Measurements from ENCODE around the gene CUL9.

Gene CUL9

DNA sequence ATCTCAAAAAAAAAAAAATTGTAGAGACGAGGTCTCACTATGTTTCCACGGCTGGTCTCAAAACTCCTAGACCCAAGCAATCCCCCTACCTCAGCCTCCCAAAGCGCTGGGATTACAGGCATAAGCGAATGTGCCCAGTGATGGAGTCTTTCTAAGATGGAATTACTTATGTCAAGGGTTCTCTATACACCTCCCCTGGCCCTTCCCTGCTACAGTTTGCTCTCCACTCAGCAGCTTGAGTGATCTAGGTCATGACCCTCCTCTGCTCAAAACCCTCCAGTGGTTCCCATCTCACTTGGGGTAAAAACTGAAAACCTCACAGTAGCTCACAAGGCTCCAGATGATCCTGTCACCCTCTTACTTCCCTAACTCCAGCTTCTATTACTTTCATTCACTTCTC is 49.1 kb downstream of the CUL9 start:
- DNase-seq = no peak

DNA sequence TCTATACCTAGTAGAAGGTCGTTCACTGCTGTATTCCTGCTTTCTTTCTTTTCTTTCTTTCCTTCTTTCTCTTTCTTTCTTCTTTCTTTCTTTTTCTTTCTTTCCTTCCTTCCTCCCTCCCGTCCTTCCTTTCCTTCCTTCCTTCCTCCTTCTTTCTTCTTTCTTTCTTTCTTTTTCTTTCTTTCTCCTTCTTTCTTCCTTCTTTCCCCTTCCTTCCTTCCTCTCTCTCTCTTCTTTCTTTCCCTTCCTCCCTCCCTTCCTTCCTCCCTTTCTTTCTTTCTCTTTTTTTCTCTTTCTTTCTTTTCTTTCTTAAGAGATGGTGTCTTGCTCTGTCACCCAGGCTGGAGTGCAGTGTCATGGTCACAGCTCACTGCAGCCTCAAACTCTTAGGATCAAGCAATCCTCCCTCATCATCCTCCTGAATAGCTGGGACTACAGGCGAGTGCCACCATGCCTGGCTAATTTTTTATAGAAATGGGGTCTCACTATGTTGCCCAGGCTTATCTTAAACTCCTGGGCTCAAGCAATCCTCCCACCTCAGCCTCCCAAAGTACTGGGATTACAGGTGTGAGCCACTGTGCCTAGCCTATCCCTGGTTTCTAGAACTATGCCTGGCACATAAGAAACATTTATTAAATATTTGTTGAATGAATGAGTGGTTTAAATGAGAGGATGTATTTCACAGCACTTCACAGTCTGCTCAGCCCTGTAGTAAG is 49.9 kb downstream of the CUL9 start:
- DNase-seq = no peak

DNA sequence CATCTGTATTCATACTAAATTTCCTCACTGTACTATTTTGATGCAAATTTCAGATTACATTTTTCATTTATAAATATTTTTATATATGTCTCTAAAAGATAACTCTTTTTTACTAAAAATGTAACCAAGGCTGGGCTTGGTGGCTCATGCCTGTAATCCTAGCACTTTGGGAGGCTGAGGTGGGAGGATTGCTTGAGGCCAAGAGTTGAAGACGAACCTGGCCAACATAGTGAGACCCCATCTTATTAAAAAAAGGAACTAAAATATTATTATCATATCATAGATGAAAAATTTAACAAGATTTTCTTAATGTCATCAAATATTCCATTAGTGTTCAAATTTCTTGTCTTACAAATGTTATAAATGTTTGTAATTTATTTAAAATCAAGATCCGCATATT is 53.8 kb downstream of the CUL9 start:
- no peak for DNase-seq

DNA sequence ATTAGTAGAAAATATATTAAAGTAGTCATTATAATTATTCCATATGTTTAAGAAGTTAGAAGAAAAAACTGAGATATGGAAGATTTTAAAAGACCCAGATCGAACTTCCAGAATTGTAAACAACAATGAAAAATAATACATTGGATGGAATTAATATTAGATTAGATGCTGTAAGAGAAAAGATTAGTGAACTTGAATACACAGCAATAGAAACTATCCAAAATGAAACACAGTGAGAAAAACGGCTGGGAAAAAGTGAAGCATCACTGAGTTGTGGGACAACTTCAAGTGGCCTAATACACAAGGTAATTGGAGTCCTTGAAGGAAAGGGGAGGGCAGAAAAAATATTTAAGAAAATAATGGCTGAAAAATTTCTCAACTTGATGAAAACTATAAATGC is 57.1 kb downstream of the CUL9 start:
- no peak for DNase-seq

DNA sequence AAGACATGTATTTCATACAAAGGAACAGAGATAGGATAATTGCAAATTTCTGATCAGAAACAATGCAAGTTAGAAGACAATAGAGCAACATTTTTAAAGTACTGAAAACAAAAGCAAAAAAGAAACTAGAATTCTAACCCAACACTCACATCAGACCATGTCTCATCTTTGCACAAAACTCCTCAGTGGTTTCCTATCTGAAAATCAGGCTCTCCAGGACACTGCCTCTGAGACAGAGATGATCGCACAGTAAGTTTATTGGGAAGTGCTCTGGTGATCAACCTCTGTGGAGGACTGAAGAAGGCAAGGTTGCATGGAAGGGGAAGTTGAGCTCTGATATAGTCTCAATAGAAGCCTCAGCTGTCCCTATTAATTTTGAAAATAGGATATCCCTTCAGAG is 59.0 kb downstream of the CUL9 start:
- no peak for DNase-seq

DNA sequence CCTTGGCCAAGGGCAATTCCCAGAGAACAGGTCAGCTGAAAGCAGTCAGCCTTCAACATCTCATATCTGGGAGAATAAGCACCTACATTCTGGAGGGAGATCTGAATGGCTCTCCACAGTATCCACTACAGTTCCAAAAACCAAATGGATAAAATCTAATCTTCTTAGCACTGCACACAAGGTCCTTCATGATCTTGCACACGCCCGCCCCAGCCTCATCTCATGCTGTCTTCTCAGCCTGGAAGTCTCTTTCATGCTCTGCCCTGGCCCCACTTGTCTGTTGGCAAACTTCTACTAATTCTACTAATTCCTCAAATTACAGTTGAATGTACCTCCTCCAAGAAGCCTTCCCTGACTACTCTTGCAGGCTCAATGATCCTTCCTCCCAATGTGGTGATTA is 59.5 kb downstream of the CUL9 start:
- DNase-seq = no peak

DNA sequence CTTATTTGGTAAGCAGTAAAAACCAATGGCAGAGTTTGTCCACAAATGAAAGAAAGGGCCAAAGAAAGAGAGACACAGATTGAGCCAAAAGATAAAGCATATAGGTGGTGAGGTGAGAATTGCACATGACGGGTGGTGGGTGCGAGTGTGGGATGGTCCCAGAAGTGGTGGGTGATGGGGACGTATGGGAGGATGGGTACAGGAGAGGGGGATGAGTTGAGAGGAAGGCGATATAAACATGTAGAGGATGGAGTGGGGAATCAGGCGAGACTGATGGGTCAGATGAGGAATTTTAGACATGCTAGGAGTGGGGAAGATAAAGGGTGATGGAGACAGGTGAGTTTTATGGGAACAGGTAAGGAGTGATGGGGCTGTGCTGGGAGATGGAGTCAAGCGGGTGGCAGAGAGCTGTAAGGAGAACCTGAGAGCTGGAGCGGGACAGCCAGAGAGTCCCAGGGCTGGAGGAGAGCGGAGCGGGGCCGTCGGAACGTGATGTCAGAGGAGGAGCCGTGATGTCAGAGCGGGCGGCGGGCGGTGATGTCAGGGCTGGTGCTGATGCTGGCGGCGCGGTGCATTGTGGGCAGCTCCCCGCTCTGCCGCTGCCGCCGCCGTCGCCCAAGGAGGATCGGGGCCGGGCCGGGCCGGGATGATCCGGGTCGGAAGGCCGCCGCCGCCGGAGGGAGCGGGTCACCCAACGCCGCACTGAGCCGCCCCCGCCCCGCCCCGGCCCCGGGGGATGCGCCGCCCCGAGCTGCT is 61.1 kb downstream of the CUL9 start, which contains the start of gene TTBK1:
Gene TTBK1 (plus strand): TSS at position 574 of the 756 bp plus-strand sequence. CDS start 3,180 bp downstream, outside the sequence.
- peak; percentile 45 for DNase-seq

DNA sequence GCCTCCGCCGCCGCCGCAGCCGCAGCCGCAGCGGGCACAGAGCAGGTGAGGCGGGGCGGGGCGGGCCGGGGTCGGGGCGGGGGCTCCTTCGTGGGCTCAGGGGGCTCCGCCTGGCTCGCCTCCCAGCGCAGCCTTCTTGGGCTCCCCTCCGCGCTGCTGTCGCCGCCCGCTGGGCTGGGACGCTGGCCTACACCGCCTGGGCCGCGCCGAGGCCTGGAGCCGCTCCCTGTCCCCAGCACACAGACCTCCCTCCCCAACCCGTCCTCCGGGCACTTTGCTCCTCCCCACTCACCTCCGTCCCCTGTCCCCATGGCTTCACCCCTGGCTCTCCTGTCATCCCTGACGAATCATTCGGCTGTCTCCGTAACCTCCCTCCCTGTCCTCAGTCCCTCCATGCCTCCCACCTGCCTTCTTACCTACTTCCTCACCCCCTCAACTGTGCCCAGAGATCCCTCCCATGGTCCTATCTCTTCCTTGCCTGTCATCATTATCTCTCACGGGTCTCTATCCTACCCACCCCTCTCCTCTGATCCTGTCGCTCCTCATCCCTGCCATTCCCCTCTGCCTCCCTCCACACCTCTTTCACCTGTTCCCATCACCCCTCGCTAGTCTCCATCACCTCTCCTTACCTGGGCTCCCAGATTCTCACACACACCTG is 61.8 kb downstream of the CUL9 start:
- DNase-seq = no peak

DNA sequence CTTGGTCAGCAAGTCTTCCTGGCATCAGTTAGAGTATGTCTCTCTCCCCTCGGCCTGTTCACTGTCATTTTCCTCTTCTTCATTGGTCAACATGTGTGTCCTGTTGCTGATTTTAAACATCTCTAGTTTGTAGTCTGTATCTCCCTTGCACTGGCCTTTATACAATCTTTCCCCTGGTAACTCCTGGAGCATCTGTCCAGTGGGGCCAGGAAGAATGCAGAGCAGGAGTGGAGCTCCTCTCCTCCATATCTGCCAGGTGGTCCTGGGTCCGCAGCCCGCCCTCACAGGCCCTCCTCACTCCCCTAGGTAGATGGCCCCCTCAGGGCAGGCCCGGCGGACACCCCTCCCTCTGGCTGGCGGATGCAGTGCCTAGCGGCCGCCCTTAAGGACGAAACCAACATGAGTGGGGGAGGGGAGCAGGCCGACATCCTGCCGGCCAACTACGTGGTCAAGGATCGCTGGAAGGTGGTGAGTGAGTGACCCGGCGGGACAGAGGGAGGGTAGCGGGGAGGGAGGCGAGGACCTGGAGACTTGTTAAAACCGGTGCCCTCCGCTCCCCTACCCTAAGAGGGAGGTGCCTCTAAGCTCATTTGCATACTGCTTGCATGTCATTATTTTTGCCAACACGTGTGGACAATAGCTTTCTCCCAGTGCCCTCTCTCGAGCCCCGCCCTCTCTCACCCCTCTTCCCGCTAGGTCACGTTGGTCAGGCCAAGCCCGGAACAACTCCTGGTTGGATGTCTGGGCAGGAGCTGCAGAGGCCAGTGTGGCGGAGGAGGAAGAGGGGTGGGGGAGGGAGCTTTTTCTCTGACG is 64.5 kb downstream of the CUL9 start:
- DNase-seq = peak; percentile 75

DNA sequence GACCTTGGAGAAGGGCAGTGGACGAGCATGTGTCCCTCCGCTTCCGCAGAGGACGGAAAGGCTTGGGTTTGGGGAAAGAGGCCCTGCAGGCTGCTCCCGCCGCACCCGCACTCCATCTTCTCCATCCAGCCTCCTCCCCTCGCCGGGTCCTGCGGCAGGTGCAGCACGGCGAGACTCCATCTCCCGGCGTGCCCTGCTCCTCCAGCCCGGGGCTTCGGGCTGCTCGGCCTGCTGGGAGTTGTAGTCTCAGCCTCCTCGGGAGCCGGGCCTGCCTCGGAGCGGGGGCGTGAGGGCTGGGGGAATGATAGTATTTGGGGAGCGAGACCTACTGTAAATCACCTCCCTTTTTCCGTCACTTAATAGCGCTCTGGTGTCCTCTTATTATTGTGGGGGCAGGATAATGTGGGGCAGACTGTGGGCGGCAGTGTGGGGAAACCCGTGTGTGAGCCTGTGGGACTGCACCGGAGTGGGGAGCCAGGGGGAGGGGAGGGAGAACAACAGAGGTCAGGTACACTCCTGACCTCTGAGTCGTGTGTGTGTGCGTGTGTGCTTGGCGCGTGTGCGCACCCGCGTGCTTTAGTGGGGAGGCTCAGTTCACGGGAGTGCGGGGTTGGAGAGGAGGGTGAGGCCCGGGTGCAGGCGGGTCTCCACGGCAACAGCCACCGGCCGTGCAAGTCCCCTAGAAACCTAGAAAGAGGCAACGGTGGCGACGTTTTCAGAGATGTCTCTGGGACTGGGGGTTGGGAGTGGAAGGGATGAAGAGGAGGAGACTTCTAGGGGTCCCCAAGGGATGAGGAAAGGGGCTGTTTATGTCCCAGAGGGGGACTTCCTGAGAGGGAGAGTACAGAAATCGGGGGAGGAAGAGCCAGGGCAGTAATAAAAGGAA is 65.4 kb downstream of the CUL9 start:
- DNase-seq = peak; percentile 75

DNA sequence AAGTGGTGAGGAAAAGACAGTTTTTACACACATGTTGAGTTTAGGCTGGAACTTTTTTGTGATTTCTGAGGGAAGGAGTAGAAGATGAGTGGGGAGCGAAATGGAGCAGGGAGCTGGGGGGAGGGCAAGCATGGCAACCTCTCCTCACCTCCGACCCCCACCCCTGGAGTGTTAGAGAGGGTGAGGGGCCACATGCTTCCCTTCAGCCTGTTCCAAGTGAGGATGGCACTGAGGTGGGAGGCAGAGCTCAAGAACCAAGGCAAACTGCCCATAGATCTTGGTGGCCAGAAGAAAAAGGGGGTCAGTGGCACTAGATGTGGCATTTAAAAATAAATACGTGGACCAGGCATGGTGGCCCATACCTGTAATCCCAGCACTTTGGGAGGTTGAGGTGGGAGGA is 66.1 kb downstream of the CUL9 start:
- no peak for DNase-seq

DNA sequence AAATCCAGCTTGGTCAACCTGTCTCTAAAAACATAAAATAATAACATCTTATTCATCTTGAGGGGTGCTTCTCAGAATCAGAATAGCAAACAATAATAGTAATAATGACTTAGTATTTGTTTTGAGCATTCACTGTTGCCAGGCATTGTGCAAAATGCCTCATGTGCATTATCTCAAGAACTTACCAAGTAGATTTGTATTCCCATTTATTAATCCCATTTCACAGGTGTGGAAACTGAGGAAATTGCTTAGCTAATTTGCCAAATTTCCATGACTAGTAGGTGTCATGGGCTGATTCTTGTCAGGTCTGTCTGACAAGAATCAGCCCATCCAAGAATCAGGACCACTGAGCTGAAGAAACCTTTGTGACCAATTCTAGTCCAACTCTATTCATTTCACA is 66.8 kb downstream of the CUL9 start:
- DNase-seq = no peak

DNA sequence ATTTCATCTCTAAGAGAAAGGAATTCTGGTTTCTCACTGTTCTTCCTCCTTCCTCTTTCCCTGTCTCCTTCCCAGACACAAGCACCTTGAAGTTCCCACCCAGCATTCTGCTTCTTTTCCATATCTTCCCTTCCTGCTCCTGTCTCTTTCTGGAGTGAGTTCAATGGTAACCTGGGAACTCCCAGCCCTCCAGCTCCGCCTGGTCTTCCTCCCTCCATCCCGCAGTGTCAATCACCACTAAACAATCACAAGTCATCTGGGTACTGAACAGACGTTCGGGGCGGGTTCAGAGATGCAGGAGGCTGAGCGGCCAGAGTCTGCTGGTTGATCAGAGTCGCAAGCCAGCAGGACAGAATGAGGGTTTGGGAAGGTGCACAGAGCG is 69.0 kb downstream of the CUL9 start:
- DNase-seq = no peak

DNA sequence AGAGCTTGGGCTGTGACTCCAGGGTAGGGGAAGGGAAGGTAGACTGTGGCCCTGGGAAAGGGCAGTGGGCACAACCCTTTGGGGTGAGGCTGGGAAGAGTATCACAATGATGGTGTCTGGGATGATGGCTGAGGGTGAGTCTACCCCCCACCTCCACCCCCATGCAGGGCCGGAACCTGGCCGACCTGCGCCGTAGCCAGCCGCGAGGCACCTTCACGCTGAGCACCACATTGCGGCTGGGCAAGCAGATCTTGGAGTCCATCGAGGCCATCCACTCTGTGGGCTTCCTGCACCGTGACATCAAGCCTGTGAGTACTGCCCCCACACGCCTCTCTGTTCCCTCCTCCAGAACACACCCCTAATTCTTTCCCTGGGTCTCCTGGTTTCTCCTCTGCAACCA is 71.4 kb downstream of the CUL9 start:
- DNase-seq = no peak

DNA sequence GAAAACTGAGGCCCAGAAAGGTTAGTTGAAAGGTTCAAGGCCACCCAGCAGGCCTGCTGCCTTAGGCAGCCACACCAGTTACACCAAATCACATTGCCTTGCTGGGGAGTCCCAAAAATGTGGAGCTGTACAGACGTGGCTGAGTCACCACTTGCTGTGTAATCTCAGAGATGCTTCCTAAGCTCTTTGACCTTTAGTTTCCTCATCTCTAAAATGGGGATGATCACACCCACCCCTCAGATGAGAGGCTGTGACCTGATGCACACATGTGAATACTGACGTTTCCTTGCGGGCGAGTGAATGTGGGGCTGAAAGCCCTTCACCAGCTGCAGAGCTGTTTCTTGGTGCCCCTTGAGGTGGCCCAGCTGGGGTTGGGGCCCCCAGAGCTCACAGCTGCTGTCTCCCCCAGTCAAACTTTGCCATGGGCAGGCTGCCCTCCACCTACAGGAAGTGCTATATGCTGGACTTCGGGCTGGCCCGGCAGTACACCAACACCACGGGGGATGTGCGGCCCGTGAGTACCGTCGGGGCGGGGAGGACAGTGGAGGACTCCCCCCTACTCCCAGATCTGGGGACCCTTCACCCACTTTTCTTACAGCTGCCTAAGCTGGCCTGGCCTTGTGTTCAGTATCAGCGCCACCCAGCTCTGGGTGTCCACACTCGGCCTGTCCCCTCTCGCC is 72.3 kb downstream of the CUL9 start:
- no peak for DNase-seq

DNA sequence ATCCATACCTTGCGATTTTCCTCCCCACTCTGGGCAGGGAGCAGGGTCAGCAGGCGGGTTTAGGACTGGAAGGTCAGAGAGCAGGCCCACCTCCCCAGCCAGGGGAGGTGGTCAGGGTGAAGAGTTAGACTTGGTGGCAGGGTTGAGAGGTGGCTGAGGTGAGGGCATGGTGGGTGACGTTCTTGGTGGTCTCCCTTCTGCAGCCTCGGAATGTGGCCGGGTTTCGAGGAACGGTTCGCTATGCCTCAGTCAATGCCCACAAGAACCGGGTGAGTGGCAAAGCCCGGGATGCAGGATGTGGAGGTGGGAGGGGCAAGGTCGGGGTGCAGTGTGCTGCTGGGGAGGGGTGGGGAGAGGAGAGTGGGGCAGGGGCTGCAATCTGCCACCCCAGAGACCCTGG is 72.8 kb downstream of the CUL9 start:
- DNase-seq = no peak

DNA sequence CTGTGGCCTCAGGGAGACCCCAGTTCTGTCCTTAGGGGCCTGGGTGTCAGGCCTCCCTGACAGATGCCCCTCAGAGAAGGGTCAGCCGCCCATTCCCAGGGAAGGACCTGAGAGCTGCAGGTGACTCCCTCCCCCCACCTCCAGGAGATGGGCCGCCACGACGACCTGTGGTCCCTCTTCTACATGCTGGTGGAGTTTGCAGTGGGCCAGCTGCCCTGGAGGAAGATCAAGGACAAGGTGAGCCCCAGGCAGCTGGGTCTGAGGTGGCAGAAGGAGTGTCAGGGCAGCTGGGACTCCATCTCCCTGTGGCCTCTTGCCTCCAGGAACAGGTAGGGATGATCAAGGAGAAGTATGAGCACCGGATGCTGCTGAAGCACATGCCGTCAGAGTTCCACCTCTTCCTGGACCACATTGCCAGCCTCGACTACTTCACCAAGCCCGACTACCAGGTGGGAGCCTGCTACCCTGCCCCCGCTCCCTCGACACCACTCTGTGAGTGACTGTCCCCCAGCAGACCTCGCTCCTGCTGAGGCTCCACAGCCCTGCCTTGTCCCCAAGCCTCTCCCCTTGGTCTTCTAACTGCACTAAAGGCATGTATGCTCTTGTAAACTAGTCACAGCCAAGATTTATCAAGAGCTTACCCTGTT is 73.5 kb downstream of the CUL9 start:
- no peak for DNase-seq

DNA sequence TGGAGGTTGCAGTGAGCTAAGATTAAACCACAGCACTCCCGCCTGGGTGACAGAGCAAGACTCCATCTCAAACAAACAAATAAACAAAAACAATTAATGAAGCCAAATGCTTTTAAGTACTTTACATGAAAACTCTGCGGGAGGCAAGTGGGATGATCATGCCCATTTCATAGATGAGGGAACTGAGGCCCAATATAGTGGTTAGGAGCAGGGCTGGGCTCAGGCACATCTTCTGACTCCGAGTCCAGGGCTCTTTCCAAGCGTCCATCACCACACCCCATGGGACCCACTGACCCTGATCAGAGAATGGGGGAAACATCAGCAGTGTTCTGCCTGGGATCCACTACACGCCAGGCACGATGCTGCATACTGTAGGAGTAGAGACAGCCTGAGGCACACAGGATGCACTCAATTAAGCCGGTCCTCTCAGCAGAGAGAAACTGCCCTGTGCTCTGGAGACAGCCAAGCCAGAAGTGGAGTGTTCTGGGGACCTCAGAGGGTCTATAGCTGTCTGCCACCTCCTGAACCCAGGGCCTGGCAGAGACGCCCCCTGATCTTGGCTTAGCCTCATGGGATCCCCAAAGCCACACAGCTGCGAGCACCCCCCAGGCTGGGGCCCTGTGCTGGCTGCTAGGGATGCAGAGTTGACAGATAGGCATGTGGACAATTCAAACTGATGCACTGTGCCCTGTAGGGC is 74.8 kb downstream of the CUL9 start:
- DNase-seq = no peak

DNA sequence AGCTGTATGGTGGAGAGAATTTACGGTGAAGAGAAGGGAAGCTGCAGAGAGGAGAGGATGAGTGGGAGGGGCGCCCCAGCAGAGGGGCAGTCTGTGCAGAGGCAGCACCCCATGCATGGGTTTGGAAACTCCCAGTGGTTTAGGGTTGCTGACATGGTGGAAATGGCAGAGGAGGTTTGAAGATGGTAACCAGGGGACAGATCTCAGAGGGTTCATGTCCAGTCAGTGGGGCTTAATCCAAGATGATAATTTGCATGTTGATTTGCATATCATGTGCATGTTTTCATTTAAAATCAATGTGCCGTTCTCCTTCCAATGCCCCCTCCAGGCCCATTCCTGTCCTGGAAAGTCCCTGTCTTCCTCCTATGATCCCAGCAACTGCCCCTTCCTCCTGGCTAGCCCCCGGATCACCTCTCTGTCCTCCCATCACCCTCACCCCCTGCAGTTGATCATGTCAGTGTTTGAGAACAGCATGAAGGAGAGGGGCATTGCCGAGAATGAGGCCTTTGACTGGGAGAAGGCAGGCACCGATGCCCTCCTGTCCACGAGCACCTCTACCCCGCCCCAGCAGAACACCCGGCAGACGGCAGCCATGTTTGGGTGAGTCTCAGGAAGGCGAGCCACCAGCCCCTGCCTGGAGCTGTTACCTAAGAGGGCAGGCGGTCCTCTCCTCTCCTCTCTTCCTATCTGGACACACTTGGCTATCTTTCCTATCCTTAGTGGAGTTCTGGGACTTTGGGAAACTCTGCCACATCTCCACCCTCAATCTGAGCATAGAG is 75.6 kb downstream of the CUL9 start:
- no peak for DNase-seq

DNA sequence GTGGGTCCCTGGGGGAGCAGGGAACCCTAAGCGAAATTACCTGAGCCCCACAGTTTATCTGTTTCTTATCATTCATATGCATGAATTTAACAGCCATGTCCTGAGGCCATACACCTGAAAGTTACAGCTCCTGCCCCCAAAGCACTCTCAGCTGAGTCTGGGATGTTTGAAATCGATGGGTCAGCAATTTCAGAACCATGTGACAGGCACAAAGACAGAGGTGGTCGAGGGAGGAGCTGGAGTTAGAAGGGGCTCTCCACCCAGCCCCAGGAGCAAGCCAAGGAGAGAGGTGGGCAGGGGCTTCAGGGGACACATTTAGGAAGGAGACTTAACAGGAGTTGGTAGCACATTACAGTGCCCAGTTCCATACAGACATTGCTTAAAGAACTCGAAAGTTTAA is 76.2 kb downstream of the CUL9 start:
- no peak for DNase-seq
